ENCODE measurements around the gene SLC8A1.

The SLC8A1 gene

DNA sequence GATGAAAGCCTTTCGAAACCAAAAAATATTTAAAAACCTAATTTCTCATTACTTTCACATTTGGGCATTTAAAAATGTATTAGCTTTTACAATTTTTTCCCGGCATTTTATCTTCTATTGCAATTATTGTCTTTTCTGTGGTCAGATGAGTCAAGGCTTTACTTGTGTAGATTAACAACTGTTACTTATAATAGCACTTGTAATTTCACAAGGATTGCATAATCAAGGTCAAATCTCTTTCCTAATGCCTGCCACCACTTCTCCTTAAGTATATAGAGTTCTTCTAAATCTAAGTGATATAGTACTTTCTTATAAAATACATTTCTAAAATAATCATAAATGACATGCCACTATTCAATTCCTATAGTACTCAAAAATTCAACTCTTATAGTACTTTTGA, 67.2 kb downstream of the SLC8A1 start:
- DNase-seq: no peak

DNA sequence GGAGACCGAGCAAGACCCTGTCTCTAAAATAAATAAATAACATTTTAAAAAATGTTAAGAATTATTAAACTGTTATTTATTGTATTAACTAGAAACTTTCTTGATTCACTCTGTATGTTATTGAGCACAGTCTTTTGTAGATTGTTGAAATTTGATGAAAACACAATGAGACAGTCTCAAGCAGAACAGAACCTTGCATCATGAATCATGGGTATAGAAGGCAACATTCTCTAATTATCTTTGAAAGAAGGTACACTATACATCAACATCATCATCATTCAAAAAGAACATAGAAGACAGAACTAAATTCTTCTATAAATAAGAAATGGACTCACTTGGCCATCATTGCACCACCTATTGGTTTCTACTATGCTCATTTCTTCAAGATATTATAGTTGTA, 67.7 kb downstream of the SLC8A1 start:
- no peak for DNase-seq

DNA sequence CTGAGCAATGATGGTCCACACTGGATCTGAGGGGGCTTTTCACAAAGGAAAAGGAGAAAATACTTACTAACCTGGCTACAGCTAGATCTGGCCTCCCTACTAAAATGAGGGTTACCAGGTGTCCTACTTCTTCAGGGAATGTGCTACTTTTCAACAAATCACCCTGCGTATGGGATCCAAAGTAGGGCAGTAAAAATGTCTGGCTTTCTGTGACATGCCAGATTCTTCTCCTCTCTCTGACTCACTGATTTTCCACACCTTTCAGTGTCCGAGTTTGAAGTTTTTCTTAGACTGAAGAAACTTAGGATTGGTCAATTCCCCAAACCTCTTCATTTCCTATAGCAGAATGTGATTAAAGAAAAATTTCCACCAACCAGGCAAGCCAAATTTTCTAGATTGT, 71.2 kb downstream of the SLC8A1 start:
- DNase-seq: no peak

DNA sequence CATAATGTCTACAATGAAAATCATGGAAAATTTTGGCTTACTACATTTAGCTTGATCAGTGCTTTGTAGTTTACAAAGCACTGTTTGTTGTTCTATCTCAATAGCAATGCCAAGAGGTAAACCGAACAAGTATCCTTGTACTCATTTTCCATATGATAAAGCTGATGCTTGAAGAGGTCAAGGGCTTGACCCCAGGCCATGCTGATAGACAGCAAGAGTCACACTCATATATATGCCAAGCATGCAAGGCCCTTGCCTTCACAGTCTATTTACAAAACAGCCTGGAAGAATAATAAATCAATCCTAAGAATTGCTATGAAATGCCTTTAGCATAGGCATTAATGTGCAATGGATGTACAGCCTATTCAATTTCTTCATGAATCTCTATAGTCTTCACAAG, 71.8 kb downstream of the SLC8A1 start:
- no peak for DNase-seq

GRCh38 chr2:40374543-40375240, 77.2 kb downstream of the SLC8A1 start:
- DNase-seq: no peak

GRCh38 chr2:40373111-40373510, 78.8 kb downstream of the SLC8A1 start:
- DNase-seq: no peak

DNA sequence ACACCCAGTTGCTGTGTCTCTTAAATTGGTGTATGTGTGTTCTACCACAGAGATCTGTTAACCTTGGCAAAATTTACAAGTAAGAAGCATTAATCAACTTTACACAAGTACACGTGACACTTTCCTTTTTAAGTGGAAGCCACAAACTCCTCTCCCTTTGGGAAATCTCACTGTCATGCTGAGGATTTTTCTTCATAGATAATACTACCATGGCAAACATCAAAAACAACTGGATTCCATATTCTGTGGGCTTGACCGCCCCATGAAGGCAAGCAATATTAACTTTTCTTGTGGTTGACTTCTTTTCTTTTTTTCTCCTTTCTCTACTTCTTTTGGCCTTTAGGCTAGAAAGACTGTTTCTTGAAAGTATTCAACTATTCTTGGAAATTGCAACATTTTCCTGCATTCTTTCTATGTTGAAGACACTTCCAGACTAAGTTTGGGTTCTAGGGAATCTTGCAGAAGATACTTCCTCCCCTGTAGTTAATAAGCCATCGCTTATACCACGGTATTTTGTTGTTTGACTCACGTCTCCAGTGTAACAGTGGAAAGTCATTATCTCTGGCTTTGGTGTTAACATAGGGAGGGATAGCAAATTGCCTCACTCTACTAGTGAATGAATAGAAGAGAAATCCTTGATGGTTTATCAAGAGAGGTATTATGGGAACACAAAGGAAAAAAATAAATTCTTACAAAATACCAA, 79.5 kb downstream of the SLC8A1 start:
- peak; percentile 31 for DNase-seq

- peak; percentile 56 for DNase-seq
Observed at GRCh38 chr2:40371525-40372282, 80.2 kb downstream of the SLC8A1 start.

DNA sequence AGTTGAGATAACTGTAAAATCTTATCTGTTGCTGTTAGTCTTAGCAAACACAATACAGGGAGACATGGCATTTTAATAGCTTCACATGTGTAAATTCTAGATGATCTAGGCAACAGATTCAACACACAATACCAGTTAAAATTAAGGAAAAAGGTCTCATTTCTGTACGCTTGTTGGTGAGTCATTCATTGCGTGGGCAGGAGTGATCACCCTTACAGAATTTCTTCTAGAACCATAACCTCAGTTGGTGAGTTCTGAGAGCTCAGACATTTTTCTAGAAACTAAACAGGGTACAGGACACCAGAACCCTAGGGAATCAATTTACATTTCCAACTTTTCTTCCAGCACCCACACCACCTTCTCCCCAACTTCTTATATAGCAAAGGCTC, 81.9 kb downstream of the SLC8A1 start:
- no peak for DNase-seq

DNA sequence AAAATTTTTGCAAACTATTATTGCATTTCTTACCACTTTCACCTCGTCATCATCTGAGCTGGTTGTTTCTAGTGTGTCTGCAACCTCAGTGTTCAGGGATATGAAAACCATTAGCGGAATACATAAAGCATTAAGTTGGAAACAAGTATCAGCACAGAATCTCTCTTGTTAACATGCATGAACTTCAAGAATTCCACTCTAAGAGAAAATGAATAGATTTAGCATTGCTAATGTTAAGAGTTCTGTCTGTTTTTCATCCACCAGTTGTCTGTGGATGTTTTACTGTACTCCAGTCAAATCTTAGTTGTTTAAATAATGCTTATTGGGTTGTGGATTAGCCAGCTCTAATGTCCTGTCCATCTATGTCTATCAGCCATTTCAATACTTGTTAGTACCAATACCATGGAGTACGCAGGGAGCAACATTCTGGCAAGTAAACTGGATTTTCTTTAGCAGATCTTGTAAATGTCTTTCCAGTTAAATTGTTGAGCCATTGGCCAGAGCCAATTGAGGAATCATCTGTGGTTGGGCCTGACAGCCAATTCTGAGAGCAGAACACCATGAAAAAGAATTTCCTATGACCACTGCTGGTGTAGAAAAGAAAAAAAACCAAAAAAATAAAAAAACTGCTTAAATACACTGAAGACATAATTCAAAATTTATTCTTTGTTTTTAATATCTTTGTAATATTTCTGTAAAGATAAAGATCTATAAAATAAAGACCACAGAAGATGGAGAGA, 82.5 kb downstream of the SLC8A1 start:
- no peak for DNase-seq

GRCh38 chr2:40367652-40368051, 84.2 kb downstream of the SLC8A1 start:
- no peak for DNase-seq

GRCh38 chr2:40367032-40367431, 84.9 kb downstream of the SLC8A1 start:
- no peak for DNase-seq

DNA sequence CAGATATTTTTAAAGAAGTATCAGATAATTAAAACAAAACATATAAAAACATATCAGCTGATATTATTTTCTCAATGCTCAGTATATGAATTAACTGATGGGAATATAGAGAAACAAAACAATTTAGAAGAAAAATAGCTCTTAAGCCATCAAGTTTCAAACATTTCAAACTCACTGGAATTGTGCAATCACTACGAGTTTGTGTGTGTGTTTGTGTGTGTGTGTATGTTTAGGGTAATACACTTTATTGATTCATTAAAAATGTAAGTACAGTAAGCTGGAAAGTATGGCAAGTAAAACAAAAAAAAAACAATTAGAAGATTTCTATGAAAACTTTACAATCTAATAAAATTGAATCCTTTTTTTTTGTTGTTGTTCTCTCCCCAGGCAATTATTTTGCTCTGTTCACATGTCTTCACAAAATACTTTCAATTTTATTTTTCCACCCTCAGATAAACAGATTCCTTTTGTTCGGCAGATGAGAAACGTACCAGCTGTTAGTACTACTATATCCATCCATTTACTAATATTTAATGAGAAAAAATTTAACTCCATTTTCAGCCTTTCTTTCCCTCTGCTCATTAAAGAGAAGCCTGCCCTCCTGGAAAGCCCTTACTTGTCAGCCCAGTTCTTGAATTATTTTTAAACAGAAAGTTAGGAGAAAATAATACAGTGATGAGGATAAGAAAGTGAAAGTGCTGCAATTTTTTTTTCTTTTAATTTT, 87.6 kb downstream of the SLC8A1 start:
- no peak for DNase-seq

DNA sequence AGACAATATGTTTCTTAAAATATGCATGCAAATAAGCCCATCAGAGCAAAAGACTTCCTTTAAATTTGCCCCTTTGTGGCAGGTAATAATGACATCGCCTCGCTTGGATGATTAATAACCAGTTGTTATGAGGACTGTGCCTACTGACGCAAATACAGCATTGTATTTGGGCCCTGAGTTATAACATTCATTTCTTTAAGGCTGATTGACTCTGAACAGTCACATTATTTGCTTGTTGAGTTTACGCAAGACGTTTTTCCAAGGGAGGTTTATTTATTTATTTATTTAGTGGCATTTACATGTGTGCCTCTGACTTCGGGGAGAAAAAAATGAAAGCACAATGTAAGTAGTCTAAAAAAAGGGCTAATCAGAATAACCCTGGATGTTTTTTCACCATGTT, 88.3 kb downstream of the SLC8A1 start:
- peak; percentile 28 for DNase-seq

- no peak for DNase-seq
Observed at GRCh38 chr2:40363231-40363630, 88.7 kb downstream of the SLC8A1 start.

- DNase-seq: no peak
Observed at GRCh38 chr2:40361478-40361877, 90.4 kb downstream of the SLC8A1 start.

DNA sequence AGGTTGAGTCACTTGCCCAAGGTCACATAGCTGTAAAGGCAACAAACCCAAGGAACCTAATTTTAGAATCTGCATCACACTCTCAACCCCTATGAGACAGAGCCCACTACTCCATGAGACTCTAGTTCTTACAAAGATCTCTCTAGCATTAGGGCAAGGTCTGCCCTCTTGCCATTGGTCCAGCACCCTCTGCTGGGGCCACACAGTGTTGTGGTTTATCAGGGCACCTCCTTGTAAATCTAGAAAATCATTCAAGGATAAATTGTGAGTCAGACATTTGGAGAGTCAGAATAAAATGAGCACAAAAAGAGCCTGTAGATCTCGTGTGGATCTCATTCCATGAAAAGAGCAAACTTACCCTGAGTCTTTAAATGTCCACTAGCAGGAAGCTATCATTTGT, 91.2 kb downstream of the SLC8A1 start:
- DNase-seq: no peak

- DNase-seq: no peak
Observed at GRCh38 chr2:40359811-40360210, 92.1 kb downstream of the SLC8A1 start.

- no peak for DNase-seq
Observed at GRCh38 chr2:40358783-40359182, 93.1 kb downstream of the SLC8A1 start.

GRCh38 chr2:40357667-40358066, 94.2 kb downstream of the SLC8A1 start:
- DNase-seq: no peak

GRCh38 chr2:40355451-40355850, 96.4 kb downstream of the SLC8A1 start:
- DNase-seq: no peak

- DNase-seq: no peak
Observed at GRCh38 chr2:40353231-40353630, 98.7 kb downstream of the SLC8A1 start.
